RWPE2 (cell line): ENCODE measurements around the gene DNMBP.

ENCODE experiments used
- ATAC-seq: fragments of 200-7000 bp; cut with Tn5 transposase; 3 replicates; pipeline ENCODE4 v1.9.1; 2021; ENCODE audit warnings: low read depth
- DNase-seq: peaks from one replicate; pipeline ENCODE4 v3.0.0-alpha.2; 2020; ENCODE audit warnings: low spot score
- H3K27ac ChIP-seq: fragments of 450-650 bp; 2 replicates; pipeline ENCODE4 v1.5.1; 2017; ENCODE audit warnings: mild to moderate bottlenecking; ENCODE audit not compliant: poor library complexity, severe bottlenecking
- H3K27me3 ChIP-seq: fragments of 250-450 bp; sonication (Bioruptor Pico); 2 replicates; pipeline ENCODE4 v1.5.1; 2021; ENCODE audit warnings: mild to moderate bottlenecking, moderate library complexity; ENCODE audit not compliant: insufficient read depth, poor library complexity, severe bottlenecking
- H3K36me3 ChIP-seq: fragments of 250-450 bp; sonication (Bioruptor Pico); 2 replicates; pipeline ENCODE4 v1.5.1; 2020; ENCODE audit warnings: low read depth, mild to moderate bottlenecking, moderate library complexity
- H3K4me1 ChIP-seq: fragments of 250-450 bp; sonication (Bioruptor Pico); 2 replicates; pipeline ENCODE4 v1.5.1; 2021; ENCODE audit warnings: mild to moderate bottlenecking, moderate library complexity; ENCODE audit not compliant: insufficient read depth, poor library complexity, severe bottlenecking
- H3K4me3 ChIP-seq: fragments of 250-450 bp; sonication (Bioruptor Pico); 2 replicates; pipeline ENCODE4 v1.5.1; 2021; ENCODE audit warnings: mild to moderate bottlenecking, moderate library complexity; ENCODE audit not compliant: severe bottlenecking
- H3K9me3 ChIP-seq: fragments of 250-450 bp; sonication (Bioruptor Pico); 2 replicates; pipeline ENCODE4 v1.5.1; 2021; ENCODE audit warnings: mild to moderate bottlenecking, moderate library complexity; ENCODE audit not compliant: severe bottlenecking
- CTCF ChIP-seq: fragments of 450-650 bp; IDR thresholded peaks from one replicate; pipeline ENCODE4 v1.5.1; 2017; ENCODE audit warnings: mild to moderate bottlenecking, moderate library complexity; ENCODE audit not compliant: poor library complexity, severe bottlenecking

Gene DNMBP

GRCh38 chr10:99929360-99929759 is 80.4 kb downstream of the DNMBP start:
- DNase-seq (no peak), ATAC-seq (no peak)
- Histone ChIP-seq H3K27me3 (no peaks in the 10 kb centered on the region), H3K4me1 (peaks cover 52% of the 10 kb centered on the region), H3K4me3 (peak overlapping the region; percentile 39), H3K27ac (peak overlapping the region; percentile 97), H3K9me3 (no peaks in the 10 kb centered on the region), H3K36me3 (peaks cover 13% of the 10 kb centered on the region)
- TF ChIP-seq CTCF, result no peak

GRCh38 chr10:99927721-99928280 is 81.9 kb downstream of the DNMBP start:
- DNase-seq (no peak), ATAC-seq (no peak)
- Histone ChIP-seq H3K4me1 (peaks cover 52% of the 10 kb centered on the region), H3K27ac (peak overlapping the region; percentile 97), H3K36me3 (peaks cover 13% of the 10 kb centered on the region), H3K4me3 (peak overlapping the region; percentile 39), H3K9me3 (no peaks in the 10 kb centered on the region), H3K27me3 (no peaks in the 10 kb centered on the region)
- no peak for TF ChIP-seq CTCF

GRCh38 chr10:99926925-99927720 is 82.6 kb downstream of the DNMBP start:
- Histone ChIP-seq H3K27me3 (no peaks in the 10 kb centered on the region), H3K4me3 (peak overlapping the region; percentile 39), H3K27ac (peak overlapping the region; percentile 97), H3K9me3 (no peaks in the 10 kb centered on the region), H3K36me3 (peaks cover 13% of the 10 kb centered on the region), H3K4me1 (peaks cover 52% of the 10 kb centered on the region)
- ATAC-seq (peak; percentile 37), DNase-seq (peak; percentile 70)
- TF ChIP-seq CTCF, result no peak

GRCh38 chr10:99924451-99925255 is 85.1 kb downstream of the DNMBP start:
- ATAC-seq (no peak), DNase-seq (no peak)
- TF ChIP-seq CTCF, result no peak
- H3K4me1 ChIP-seq, result peaks cover 52% of the 10 kb centered on the region
- no peaks in the 10 kb centered on the region for H3K9me3 ChIP-seq
- peak overlapping the region; percentile 97 for H3K27ac ChIP-seq
- no peak overlapping the region for H3K4me3 ChIP-seq
- peaks cover 31% of the 10 kb centered on the region for H3K36me3 ChIP-seq
- no peaks in the 10 kb centered on the region for H3K27me3 ChIP-seq
